HG03460 (cell line): ENCODE data around the gene PIP4K2A.
"Not testable (repeated sequence)": the region's sequence is repeated elsewhere in the genome, so short reads cannot be mapped to it uniquely, and the experiment has no call there.

Source experiments
- ATAC-seq: cut with Tn5 transposase; IDR thresholded peaks from one replicate; pipeline ENCODE4 v1.9.1; 2021; ENCODE audit not compliant: unreplicated experiment

Gene PIP4K2A

DNA sequence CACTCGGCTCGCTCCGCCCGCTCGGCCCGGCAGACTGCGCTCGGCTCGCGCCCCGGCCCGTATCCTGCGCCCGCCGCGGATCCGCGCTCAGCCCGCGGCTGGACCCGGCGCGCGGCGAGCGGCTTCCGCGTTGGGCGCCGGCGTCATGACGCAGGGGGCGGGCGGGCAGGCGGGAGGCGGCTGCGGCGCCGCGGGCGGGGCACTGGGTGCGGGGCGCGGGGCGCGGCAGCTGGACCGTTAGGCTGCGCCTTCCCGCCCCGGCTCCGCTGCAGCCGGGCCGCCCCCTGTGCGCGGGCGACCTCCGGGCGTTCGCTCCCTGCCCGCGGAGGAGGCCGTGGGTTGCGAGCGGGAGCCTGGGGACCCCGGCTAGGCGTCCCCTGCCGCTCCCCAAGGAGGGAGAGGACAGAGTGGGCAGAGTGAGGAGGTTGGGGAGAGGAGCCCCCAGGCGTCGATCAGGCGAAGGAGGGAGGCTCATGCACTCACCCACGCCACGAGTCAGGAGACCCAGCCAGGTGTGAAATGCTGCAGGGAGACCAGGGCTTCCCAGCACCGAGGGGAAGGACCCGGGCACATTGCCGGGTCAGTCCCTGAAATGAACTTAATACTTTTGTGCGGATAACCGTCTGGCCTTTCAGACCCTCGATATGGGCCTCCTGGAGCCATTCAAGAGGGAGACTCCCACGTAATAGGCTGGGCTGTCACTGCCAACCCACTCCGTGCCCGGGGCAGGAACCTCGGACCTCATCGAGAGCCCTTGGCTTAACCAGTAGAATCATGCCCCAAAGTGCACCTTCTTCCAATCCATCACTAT, at the start of gene PIP4K2A:
PIP4K2A (minus strand) TSS at position 100 of the 811 bp plus-strand sequence. CDS start 252 bp downstream, outside the sequence.
- ATAC-seq = peak; percentile 73

DNA sequence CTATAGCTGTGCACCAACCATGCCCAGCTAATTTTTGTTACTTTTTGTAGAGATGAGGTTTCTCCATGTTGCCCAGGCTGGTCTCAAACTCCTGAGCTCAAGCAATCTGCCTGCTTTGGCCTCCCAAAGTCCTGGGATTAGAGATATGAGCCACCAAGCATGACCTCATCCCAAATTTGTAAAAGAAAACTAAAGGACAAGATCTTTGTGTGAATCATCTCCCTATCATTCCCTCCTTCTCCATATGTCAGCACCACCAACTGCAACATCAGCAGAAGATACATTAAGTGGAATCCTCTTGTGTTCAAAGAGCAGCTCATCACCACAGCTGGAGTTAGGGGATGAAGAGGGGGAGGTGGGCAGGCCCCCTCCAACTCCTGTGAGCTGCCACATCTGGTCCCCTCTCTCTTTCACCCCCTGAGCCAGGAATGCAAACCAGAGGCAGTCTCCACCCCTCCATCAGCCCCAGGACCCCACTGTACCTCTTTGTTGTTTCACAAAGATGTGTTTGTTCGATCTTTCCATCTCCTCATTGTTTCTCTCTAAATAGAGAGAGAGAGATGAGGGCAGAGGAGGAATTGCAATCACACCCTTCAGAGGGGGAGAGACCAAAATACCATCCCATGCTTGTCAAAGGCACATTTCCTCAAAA, 47.3 kb upstream of the PIP4K2A start:
- no peak for ATAC-seq

GRCh38 chr10:22760025-22760424, 45.6 kb upstream of the PIP4K2A start:
- ATAC-seq = no peak

DNA sequence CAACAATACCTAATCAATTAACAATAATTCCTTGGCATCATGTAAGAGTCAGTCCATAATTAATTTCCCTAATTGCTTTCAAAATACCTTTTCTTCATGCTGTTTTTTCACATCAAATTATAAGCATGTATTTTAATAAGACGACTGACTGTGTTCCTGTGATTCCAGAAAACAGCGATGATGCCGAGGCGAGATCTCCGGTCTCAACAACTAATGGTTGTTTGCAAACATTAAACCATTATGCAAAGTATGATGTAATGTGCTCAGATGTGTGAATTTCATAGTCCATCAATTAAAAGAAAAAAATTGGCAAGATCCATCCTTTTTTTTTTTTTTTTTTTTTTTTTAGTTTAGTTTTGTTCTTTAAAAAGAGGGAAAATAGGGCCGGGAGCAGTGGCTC, 44.5 kb upstream of the PIP4K2A start:
- ATAC-seq = no peak

- no peak for ATAC-seq
These were observed 39.9 kb upstream of the PIP4K2A start for GRCh38 chr10:22754296-22754695.

- ATAC-seq = no peak
These were observed 39.4 kb upstream of the PIP4K2A start for GRCh38 chr10:22753786-22754185.

GRCh38 chr10:22752272-22752889, 38.0 kb upstream of the PIP4K2A start:
- no peak for ATAC-seq

DNA sequence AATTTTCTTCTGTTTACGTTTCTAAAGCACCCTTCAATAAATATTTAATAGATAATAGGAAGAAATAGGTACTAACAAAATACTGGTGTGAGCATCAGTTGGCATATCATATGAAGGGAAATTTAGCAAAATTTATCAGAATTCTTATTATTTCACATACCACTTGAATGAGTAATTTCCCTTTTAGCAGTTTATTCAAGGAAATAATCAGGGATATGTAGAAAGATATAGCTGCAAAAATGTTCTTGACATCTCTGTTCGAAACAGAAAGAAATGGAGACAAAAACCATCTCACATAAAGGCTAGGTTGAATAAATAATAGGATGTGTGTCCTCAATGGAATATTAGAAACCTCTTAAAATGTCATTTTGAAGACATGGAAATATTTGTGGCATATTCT, 35.8 kb upstream of the PIP4K2A start:
- no peak for ATAC-seq

- not testable (repeated sequence) for ATAC-seq
These were observed 30.5 kb upstream of the PIP4K2A start for GRCh38 chr10:22744858-22745257.

- ATAC-seq = peak; percentile 99
These were observed 28.3 kb upstream of the PIP4K2A start for GRCh38 chr10:22742678-22743077.

DNA sequence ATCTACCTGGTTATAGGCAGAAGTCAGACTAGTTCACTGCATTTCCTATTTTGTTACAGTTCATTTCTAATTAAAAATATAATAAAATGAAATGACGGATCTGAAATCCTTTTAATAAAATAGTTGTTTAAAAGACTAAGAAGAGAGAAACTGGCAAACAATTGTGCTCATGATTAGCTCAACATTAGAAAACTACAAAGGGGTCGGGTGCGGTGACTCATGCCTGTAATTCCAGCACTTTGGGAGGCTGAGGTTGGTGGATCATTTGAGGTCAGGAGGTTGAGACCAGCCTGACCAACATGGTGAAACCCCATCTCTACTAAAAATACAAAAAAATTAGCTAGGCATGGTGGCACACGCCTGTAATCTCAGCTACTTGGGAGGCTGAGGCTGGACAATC, 27.3 kb upstream of the PIP4K2A start:
- ATAC-seq = not testable (repeated sequence)

DNA sequence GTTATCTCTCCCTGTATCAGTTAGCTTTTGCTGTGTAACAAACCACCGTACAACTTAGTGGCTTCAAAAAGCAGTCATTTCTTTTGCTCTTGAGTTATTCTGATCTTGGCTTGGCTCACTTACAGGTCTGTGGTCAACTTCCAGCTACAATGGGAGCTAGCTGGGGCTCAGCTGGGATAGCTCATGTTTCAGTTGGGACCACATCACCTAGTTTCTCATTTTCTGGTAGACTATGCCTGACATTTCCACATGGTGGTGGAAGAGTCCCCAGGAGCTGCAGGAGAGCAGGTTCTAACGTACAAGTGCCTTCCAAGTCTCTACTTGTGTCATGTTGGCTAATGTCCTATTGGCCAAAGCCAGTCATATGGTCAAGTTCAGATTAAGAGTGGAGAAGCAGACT, 25.8 kb upstream of the PIP4K2A start:
- no peak for ATAC-seq

DNA sequence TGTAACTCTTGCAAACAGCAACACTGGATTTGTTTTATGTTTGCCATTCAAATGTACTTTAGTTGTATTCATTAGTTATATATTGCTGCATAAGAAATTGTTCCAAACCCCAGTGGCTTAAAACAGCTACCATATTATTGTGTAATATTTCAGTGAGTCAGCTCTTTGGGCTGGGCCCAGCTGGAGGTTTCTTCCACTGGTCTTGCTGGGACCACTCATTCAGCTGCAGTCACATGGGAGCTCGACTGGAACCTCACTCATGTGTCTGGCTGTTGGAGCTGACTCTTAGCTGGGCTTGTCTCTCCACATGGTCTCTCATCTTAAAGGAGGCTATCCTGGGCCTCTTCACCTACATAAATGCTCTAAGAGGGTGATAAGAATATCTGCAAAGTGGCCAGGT, 23.2 kb upstream of the PIP4K2A start:
- ATAC-seq = no peak

DNA sequence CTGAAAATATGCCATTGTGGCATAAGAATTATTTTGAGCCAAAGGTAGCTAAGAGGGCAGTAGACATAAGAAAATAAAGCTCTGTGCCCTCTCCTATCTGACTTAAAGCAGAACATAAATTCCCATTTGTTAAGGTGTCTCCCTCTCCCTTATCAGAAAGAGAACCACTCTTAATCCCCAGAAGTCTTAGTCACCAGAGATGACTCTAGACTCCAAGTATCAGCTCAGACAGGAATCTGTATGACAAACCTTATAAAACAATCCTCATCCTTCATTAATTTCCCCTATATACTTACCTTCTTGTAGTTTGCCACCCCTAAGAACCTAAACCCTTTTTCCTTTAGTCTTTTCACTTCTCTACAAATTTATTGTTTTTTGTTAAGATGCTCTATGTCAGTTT, 21.8 kb upstream of the PIP4K2A start:
- ATAC-seq = no peak

- ATAC-seq = no peak
These were observed 19.6 kb upstream of the PIP4K2A start for GRCh38 chr10:22733992-22734391.

DNA sequence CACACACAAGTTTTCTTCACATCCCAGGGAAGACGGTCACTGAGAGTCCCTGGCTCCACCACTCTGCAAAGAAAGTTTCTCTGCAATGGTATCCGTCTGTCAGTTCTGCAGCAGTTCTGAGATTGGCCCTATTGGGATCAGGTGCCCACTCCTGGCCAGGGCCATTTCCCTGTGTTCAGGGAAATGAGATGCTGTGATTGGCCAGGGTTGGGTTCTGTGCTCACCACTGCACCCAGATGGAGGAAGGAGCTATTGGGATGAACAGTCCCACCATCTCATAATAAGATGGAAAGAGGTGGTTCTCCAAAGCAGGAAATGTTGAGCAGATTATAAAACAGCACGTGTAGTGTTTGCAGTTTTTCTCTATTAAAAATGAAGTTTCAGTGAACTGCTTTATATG, 13.3 kb upstream of the PIP4K2A start:
- ATAC-seq = no peak

DNA sequence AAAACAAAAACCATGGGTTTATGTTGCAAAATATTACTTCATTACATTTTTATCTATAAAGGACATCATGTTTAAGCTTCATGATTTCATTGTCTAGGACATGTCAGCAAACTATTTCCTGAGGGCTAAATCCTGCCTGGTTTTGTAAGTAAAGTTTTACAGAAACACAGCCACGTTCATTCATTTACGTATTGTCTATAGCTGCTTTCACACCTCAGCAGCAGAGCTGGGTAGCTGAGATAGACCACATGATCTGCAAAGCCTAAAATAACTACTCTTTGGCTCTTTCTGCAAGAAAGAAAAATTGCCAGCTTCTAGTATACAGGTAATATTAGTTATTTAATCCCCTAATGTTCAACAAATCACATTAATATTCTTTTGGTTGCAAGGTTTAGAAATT, 12.7 kb upstream of the PIP4K2A start:
- ATAC-seq = no peak

DNA sequence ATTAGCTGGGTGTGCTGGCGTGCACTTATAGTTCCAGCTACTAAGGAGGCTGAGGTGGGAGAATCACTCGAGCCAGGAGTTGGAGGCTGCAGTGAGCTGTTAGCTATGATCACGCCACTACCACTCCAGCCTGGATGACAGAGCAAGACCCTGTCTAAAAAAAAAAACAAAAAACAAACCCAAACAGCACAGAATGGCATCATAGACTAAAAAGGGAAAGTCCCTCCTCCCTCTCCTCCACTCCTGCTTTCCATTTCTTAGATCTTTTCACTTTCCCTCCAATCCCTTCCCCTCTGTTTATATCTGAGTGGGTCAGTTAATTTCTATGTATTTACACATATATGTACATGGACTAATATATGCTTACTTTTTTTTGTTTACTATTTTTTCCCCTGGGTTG, 10.4 kb upstream of the PIP4K2A start:
- ATAC-seq = no peak

DNA sequence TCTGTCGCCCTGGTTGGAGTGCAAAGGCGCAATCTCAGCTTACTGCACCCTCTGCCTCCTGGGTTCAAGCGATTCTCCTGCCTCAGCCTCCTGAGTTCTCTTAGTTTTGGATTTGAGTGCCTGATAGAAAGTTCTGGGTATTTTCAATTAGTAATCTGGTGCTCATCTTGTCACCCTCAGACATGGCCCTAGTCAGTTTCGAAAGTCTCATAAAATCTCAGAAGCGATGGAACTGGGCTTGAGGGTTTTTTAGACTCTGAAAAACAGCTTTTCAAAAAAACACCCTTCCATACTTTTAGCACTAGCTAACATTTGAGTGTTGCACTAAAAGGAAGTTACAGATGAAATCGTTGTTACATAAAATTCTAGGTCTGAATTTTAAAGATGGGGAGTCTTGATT, 9.4 kb upstream of the PIP4K2A start:
- ATAC-seq = peak; percentile 62

DNA sequence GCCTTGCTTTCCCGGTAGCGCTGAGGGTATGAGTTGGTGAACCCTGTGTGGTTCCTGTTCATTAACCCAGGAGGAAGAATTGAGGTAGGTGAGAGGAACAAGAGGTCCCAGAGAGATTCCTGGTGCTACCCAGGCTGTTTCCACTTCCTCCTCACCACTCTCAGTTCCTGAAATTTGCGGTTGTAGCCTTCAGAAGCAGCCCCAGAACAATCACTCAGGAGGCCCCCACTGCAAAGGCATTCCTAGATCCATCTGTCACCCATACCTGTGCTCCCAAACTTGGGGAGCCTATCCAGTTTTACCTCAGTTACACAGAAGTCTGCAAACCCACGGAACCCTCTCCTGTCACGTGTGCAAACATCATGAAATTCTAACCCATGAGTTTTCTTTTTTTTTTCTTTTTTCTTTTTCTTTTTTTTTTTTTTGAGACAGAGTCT, 9.0 kb upstream of the PIP4K2A start:
- peak; percentile 76 for ATAC-seq

- no peak for ATAC-seq
These were observed 8.3 kb upstream of the PIP4K2A start for GRCh38 chr10:22722626-22723169.

DNA sequence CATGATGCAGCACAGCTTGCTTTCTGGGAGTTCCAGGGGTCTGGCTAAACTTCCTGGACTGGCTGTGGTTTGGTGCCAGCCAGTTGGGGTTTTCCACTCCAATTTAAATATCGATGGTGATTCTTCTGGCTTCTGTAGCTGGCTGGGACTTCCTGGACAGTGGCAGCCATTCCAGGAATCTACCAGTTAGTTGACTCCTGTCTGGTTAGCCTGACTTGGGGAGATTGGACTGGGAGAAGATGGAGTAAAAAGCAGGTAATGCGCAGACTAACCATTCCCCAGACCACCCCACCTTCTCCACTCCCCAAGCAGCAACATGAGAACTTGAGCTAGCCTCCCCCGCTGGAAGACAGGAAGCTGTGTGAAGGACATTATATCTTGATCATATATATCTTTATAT, 6.3 kb upstream of the PIP4K2A start:
- ATAC-seq = no peak
